ENCODE data around the gene KCNK17. TPM values are rescaled to one million over a fixed set of nuclear protein-coding genes. Genes with fewer than 3 reads are reported as not detected.

The KCNK17 gene
- not detected for total RNA-seq

GRCh38 chr6:39314273-39314795 lies at the start of gene KCNK17:
TSS of gene KCNK17 (minus strand) at chr6:39314419. CDS start at chr6:39314320, 99 bp downstream.
- no peak for TF ChIP-seq CTCF (IDR thresholded peaks at IDR 0.05; ENCODE audit: low read depth)

- TF ChIP-seq CTCF (IDR thresholded peaks at IDR 0.05; ENCODE audit: low read depth), result no peak
These were observed 49.1 kb upstream of the KCNK17 start for GRCh38 chr6:39363280-39363679.

- no peak for TF ChIP-seq CTCF (IDR thresholded peaks at IDR 0.05; ENCODE audit: low read depth)
These were observed 48.3 kb upstream of the KCNK17 start for GRCh38 chr6:39362487-39362865.

GRCh38 chr6:39361657-39362486 lies 47.7 kb upstream of the KCNK17 start:
- TF ChIP-seq CTCF (IDR thresholded peaks at IDR 0.05; ENCODE audit: low read depth), result no peak

GRCh38 chr6:39360378-39360777 lies 46.2 kb upstream of the KCNK17 start:
- no peak for TF ChIP-seq CTCF (IDR thresholded peaks at IDR 0.05; ENCODE audit: low read depth)

- TF ChIP-seq CTCF (IDR thresholded peaks at IDR 0.05; ENCODE audit: low read depth), result no peak
These were observed 43.9 kb upstream of the KCNK17 start for GRCh38 chr6:39357998-39358686.

GRCh38 chr6:39353698-39354315 lies 39.6 kb upstream of the KCNK17 start:
- TF ChIP-seq CTCF (IDR thresholded peaks at IDR 0.05; ENCODE audit: low read depth), result no peak

Data from subcutaneous adipose tissue (tissue), 4 donors.